GM12892 (cell line): ENCODE data around the gene DLGAP1.

ENCODE experiments used
- DNase-seq: peaks from one replicate; pipeline ENCODE4 v3.0.0; 2011; ENCODE audit not compliant: insufficient read length
- FAIRE-seq: peaks from 2 replicates; lab custom pipeline; 2011; peaks lifted over from hg19 to GRCh38; lab: Jason Lieb, UNC
- POLR2A ChIP-seq: IDR thresholded peaks from 2 replicates; pipeline ENCODE4 v1.6.1; 2011; ENCODE audit warnings: low read depth, low read length, control low read depth
- POLR2AphosphoS5 ChIP-seq: IDR thresholded peaks from 2 replicates; pipeline ENCODE4 v1.6.1; 2011; ENCODE audit warnings: low read depth, low read length, control low read depth
- TAF1 ChIP-seq: IDR thresholded peaks from 2 replicates; pipeline ENCODE4 v1.6.1; 2011; ENCODE audit warnings: low read depth, mild to moderate bottlenecking, control low read depth, low read length, borderline replicate concordance

DLGAP1 gene

GRCh38 chr18:3782901-3783300 is 672.2 kb downstream of the DLGAP1 start:
- DNase-seq: no peak
- FAIRE-seq: no peak
- no peak for TF ChIP-seq POLR2A

DNA sequence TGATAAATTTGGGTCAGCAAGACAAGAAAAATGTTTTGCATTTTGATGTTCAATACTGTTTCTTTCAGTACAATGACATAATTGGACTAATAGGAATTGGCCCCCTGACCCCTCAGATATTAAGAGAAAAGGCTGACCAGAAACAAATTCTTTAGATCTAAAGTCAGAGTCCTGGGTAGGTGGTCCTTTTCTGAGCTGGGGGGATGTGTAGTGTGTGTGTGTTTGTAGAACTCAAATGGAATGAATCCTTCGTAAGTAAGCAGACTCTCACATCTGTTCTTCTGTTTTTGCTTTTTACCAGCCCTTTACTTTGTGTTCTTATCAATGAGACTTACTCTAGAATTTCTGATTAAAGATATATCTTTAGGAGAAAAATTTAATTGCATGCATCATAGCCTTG is 677.4 kb downstream of the DLGAP1 start:
- FAIRE-seq (no peak), DNase-seq (no peak)
- TF ChIP-seq TAF1 (no peak), POLR2A (no peak), POLR2AphosphoS5 (no peak)

GRCh38 chr18:3777122-3777521 is 678.0 kb downstream of the DLGAP1 start:
- FAIRE-seq (no peak), DNase-seq (no peak)
- no peak for TF ChIP-seq POLR2A
- no peak for TF ChIP-seq TAF1
- TF ChIP-seq POLR2AphosphoS5: no peak

GRCh38 chr18:3775996-3776395 is 679.1 kb downstream of the DLGAP1 start:
- no peak for DNase-seq
- no peak for FAIRE-seq
- TF ChIP-seq POLR2A: no peak

DNA sequence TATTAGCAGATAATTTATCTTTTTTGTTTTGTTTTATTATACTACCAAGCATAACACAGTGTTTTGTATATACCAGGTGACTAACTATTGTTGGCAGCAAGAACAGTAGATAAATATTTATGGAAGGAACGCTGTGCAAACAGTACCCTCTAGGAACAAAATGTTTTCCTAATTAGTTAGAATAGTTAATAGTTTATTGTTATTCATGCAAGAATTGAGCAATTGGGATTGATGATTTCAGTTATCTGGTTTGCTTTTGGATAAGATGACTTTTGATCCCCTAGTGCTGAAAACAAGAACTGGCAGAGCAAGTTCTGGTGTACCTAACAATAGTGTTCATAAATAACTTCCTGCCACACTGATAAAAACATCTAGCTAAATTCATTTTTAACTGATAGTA is 681.8 kb downstream of the DLGAP1 start:
- no peak for DNase-seq
- TF ChIP-seq POLR2AphosphoS5: no peak
- no peak for TF ChIP-seq POLR2A
- TF ChIP-seq TAF1: no peak
- no peak for FAIRE-seq

DNA sequence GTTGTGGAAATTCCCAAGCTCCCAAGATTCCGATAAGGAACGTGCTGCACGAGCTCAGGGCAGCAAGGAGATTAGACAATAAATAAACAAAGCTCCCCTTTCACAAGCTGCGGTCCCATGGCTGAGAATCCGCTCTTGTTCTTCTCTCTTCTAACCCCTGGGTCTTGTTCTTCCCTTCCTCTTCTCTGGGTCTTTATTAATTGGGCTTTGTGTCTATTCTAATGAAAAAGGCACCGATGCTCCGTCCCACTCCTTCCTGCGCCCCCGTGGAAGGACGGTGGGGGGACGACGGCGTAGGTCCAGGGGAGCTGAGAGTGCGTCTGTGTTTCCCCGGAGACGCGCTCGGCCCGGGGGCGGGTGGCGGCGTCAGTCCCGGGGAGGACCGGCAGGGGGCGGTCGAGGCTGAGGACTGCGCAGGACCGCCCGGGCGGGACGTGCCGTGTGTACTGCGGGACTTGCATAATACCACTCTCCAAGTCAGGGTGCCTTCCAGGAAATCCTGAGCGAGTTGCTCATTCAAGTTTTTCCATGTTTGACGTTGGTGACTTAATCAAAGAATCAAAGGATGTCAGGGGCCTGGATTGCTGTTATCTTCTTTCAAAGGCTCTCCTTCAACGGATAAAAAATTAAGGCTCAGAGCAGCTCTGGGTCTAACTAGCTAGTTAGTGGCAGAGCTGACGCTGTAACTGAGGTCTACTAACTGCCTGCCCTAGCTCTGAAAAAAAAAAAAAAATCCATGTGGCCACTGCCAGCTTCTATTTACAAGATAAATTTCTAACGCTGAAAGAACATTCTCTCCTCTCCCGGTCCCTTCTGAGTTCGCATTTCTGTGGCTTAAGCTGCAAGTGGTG is 683.8 kb downstream of the DLGAP1 start:
- TF ChIP-seq POLR2A (no peak), POLR2AphosphoS5 (no peak), TAF1 (no peak)
- DNase-seq (peak; percentile 62), FAIRE-seq (peak; percentile 65)

DNA sequence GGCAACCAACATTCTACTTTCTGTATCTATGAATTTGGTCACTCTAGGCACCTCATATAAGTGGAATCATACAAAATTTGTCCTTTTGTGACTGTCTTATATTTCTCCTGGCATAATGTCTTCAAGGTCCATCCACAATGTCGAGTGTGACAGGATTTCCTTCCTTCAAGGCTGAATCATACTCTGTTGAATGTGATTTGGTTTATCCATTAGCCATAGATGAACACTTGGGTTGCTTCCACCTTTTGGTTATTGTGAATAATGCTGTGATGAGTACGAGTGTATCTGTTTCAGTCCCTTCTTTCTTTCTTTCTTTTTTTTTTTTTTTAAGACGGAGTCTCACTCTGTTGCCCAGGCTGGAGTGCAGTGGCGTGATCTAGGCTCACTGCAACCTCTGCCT is 693.8 kb downstream of the DLGAP1 start:
- no peak for TF ChIP-seq POLR2A
- no peak for TF ChIP-seq TAF1
- no peak for FAIRE-seq
- DNase-seq: no peak

DNA sequence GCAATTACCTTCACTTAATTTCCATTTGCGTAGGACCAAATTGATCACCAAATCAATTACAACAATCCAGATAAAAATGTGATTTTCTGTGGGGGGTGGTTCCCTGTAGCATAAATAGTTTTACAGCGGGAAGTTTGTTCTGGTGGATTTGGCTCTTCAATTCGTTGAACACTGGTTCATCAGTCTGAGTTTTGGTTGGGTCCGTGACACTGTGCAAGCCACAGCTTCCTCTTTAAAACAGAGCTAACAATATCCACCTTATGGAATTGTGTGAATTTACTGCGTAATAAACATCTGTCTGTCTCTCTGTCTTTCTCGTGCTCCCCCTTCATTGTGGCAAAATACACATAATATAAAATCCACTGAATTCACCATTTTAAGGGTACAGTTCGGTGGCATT is 694.4 kb downstream of the DLGAP1 start:
- no peak for FAIRE-seq
- DNase-seq: no peak
- no peak for TF ChIP-seq POLR2A
- TF ChIP-seq POLR2AphosphoS5: no peak
- TF ChIP-seq TAF1: no peak

GRCh38 chr18:3759099-3759498 is 696.0 kb downstream of the DLGAP1 start:
- DNase-seq (no peak), FAIRE-seq (no peak)
- TF ChIP-seq POLR2AphosphoS5 (no peak), TAF1 (no peak), POLR2A (no peak)

DNA sequence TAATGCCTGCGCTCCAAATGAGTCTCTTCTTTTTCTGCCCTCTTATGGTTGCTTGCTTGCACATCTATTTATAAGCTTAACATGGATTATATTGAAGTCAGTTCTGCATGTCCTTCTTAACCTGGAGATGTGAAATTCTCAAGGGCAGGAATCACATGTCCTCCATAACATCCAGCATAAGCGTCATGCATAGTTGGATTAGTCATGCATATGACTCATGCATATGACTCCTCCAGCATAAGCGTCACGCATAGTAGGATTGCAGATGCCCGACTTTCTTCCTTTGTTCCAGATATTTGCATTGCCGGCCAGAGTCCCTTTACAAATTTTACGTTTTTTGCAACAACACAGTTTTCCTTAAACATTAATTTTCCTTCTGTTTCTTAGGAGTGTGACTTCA is 696.6 kb downstream of the DLGAP1 start:
- FAIRE-seq (no peak), DNase-seq (no peak)
- TF ChIP-seq POLR2AphosphoS5 (no peak), TAF1 (no peak), POLR2A (no peak)

- TF ChIP-seq POLR2A (no peak), TAF1 (no peak)
- FAIRE-seq (no peak), DNase-seq (no peak)
These were observed 697.7 kb downstream of the DLGAP1 start for GRCh38 chr18:3757361-3757760.

GRCh38 chr18:3753106-3753505 is 702.0 kb downstream of the DLGAP1 start:
- DNase-seq (no peak), FAIRE-seq (no peak)
- TF ChIP-seq POLR2AphosphoS5 (no peak), TAF1 (no peak), POLR2A (no peak)

- TF ChIP-seq POLR2A (no peak), POLR2AphosphoS5 (no peak), TAF1 (no peak)
These were observed 707.0 kb downstream of the DLGAP1 start for GRCh38 chr18:3748086-3748485.

More at GRCh38 chr18:3748086-3748485, 707.0 kb downstream of the DLGAP1 start:
- DNase-seq (no peak), FAIRE-seq (no peak)
